GM12801 (cell line): ENCODE results near the gene SLC48A1.

Experiments used
- TF ChIP-seq, protein P1 (sequence below): IDR thresholded peaks from one replicate; pipeline ENCODE4 v1.5.1; 2011; ENCODE audit warnings: control low read depth; ENCODE audit not compliant: insufficient read length; ENCODE audit errors: extremely low read depth

Gene SLC48A1

DNA sequence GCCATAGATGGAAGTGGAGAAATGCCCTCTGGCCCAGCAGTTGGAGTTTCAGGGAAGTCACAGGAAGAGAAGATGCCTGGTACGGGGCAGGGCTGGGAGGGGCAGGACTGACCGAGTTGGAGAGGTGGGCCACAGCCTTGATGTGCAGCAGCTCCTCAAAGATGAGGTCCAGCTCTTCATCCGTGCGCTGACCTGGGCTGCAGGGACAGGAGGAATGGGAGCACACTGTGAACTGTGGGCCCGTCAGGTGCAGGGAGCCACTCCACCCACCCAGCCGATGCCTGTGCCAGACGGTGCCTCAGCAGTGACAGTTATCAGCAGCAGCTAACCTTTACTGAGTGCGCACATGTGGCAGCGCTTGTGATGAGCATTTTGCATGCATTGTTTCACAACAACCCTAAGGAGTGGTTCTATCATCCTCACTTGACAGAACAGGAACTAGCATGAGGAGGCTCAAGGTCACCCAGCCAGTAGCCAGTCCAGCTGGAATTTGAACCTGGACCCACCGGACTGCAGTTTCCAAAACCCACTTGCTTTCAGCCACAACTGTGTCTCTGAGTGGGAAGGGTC is 22.7 kb upstream of the SLC48A1 start:
- TF ChIP-seq, protein P1, sequence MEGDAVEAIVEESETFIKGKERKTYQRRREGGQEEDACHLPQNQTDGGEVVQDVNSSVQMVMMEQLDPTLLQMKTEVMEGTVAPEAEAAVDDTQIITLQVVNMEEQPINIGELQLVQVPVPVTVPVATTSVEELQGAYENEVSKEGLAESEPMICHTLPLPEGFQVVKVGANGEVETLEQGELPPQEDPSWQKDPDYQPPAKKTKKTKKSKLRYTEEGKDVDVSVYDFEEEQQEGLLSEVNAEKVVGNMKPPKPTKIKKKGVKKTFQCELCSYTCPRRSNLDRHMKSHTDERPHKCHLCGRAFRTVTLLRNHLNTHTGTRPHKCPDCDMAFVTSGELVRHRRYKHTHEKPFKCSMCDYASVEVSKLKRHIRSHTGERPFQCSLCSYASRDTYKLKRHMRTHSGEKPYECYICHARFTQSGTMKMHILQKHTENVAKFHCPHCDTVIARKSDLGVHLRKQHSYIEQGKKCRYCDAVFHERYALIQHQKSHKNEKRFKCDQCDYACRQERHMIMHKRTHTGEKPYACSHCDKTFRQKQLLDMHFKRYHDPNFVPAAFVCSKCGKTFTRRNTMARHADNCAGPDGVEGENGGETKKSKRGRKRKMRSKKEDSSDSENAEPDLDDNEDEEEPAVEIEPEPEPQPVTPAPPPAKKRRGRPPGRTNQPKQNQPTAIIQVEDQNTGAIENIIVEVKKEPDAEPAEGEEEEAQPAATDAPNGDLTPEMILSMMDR = no peak

DNA sequence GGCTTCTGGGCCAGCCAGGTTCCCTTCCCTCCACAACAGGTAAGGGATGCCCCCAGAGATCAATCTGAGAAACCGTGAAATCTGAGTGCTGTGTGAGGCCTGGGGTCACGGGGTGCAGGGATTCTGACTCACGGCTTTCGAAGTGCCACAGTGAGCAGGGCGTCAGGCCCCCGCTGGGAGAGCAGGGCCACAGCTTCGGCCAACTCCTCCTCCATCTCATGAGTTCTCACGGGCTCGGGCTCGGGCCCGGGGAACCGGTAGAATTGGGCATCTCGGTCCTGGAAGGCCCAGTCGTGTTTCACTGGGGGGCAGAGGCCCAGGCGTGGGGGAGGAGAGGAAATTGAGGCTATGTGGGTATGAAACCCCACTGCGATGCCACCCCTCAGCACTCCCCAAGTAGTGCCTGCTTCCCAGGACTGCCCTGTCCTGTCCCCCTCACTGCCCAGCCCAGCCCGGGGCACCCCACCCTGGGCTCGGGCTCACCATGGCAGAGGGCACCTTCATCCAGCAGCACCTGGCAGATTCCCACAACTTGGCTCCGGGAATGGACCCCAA is 22.0 kb upstream of the SLC48A1 start:
- TF ChIP-seq, protein P1 = no peak

DNA sequence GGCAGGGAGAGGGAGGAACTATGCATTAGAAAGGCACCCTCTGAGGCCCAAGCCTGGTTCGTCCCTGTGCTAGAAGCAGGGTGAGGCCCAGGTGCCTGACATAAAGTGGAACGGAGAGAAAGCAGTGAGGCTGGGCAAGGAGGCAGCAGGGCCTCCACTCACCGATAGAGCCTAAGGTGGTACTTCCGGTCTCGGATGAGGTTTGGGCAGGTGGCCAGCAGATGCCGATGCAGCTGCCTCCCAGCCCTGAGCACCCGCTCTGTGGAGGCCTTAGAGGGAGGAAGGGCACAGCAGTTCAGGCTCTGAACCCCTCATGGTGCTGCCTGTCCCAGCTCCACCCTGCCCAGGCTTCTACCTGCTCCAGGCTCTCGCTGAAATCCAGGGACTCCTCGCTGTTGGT is 21.5 kb upstream of the SLC48A1 start:
- TF ChIP-seq, protein P1 = no peak

DNA sequence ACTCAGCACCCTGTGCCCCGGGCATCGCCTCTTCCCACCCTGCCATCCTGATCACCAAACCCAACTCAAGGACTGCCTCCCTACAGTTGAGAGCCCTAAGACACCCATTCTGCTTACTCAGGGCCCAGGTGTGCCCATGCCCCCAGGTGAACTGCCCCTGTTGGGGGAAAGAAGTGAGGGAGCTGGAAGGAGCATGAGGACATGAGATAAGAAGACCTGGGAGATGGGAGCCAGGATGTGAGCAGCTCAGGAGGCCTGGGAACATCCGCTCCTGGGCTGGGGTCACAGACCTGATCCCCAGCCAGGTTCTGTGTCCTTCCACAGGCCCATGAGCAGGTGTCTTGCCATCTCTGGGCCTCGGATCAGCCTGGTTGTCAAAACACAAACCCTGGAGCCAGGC is 20.9 kb upstream of the SLC48A1 start:
- TF ChIP-seq, protein P1 = no peak

DNA sequence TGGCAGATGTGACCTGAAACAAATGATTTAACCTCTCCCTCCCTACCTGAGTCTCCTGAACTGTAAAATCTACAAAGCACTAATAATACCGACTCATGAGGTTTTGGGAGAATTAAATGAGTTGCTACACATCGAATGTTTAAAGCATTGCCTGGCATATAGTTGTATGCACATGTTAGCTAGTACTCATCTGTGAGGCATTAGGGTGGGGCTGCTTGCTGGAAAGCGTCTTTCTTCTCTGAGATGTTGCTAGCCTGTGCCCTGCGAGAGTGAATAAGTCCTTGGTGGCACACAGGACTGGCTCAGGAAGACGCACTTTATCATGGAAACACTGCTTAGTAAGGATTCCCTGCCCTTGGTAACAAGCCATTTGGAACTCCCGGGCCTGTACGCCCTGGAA is 20.5 kb upstream of the SLC48A1 start:
- TF ChIP-seq, protein P1 = no peak

DNA sequence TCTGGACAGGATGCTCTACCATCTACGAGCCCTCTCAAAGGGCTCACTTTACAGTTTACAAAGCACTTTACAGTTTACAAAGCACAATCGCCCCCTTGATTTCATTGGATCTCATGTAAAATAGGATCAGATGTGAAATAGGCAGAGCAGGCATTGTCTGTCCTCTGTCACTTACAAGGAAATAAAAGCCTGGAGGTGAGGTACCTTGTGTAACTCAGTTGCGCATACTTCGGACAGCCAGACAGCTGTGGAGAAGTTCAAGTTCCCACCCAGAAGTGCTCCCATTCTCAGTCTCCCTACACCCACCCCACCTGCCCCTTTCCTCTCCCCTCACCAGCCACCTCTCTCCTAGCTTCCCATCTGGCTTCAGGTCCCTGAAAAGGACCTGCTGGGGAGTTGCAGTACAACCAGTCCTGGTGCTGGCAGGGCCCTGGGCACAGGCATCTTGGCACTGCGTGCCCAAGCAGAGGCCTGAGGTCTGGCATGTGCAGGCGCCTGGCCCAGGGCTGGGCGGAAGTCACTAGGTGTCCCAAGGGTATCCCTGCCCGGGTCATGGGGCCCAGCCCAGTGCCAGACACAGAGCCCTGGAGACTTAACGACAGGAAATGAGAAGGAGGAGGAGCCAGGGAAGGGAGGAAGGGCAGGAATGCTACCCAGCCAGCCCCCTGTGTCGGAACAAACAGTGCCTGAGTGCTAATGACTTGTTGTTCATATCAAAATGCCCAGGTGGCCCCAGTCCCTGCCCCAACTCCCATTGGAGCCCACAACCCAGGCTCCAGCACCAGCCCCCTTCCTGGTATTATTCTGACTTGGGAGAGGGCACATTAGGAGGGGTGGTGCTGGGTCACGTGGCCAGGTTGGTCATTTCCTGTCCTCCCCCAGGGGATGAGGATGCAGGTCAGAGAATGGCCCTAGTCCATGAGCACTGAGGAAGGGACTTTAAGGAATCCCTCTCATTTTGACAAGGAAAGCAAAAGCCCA is 19.7 kb upstream of the SLC48A1 start:
- TF ChIP-seq, protein P1 = no peak

DNA sequence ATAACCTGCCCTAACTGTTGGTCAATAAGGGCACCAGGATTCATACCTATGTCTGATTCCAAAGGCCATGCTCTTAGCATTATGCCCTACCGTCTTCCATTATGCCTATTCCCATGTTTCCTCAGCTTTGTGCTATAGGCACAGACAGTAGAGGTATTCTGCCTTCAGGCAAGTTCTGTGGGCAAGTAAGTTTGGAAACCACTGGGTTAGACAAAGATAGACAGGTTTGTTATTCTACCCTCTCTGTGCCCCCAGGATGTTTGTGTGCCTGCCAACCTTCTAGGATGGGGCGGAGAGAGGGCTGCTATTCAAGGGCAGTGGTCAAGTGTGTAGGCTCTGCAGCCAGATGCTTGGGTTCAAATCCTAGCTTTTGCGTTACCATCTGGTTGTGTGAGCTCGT is 18.9 kb upstream of the SLC48A1 start:
- TF ChIP-seq, protein P1 = no peak
